HepG2 (cell line): ENCODE measurements around the gene TBC1D10B. TPM values are rescaled to one million over a fixed set of nuclear protein-coding genes. Genes with fewer than 3 reads are reported as not detected.

Experiments used
- ATAC-seq: fragments of 200-7000 bp; cut with Tn5 transposase; 3 replicates; pipeline ENCODE4 v1.9.1; 2020; ENCODE audit warnings: mild to moderate bottlenecking, moderate library complexity
- BruUV-seq: library from RNA; stranded (reverse); fragments of 400-500 nt; replicated peaks from 2 replicates; lab custom pipeline; 2021; lab: Mats Ljungman, UMichigan
- CTCF ChIA-PET: fragments of 300-600 bp; formaldehyde crosslinking; extraction: SDS; loops from one replicate; lab custom pipeline; 2021; ENCODE audit warnings: low total read pairs, inconsistent platforms, low intra/inter-chr PET ratio; lab: Yijun Ruan, JAX
- POLR2A ChIA-PET: fragments of 350-600 bp; sonication (Branson Sonifier 250); formaldehyde crosslinking; loops from one replicate; lab custom pipeline; 2020; ENCODE audit warnings: antibody characterized with exemption, inconsistent platforms; lab: Yijun Ruan, JAX
- DNase-seq: peaks from one replicate; pipeline ENCODE4 v3.0.0-alpha.2; 2015; ENCODE audit warnings: low spot score
- FAIRE-seq: peaks from 3 replicates; lab custom pipeline; 2011; peaks lifted over from hg19 to GRCh38; lab: Jason Lieb, UNC
- H2AFZ ChIP-seq: one replicate; pipeline ENCODE4 v1.6.1; 2011; ENCODE audit warnings: low read length, inconsistent platforms
- H3K27ac ChIP-seq: fragments of 300-600 bp; 3 replicates; pipeline ENCODE4 v1.8.0; 2011; ENCODE audit warnings: mixed run types, mild to moderate bottlenecking, mixed read lengths, low read length, inconsistent platforms; ENCODE audit not compliant: insufficient read depth; ENCODE audit errors: extremely low read length
- H3K27me3 ChIP-seq, 2 experiments: fragments of 200-600 bp in 1 of 2; 2 replicates in 1 of 2; 3 replicates in 1 of 2; pipeline versions ENCODE4 v1.6.0 to v1.8.0; 2011; ENCODE audit warnings: low read length in 2 of 2, mild to moderate bottlenecking in 2 of 2, moderate library complexity in 2 of 2, inconsistent platforms in 1 of 2; ENCODE audit not compliant: insufficient read depth in 2 of 2, control insufficient read depth in 1 of 2
- H3K36me3 ChIP-seq, 2 experiments: fragments of 200-600 bp in 1 of 2; replicated peaks in 1 of 2; 2 replicates in 1 of 2; 3 replicates in 1 of 2; pipeline versions ENCODE4 v1.5.1 to v1.8.0; 2011; ENCODE audit warnings: low read length in 2 of 2, inconsistent platforms in 1 of 2; ENCODE audit not compliant: insufficient read depth in 2 of 2, control insufficient read depth in 1 of 2
- H3K4me1 ChIP-seq: 2 replicates; pipeline ENCODE4 v1.5.1; 2012; ENCODE audit warnings: low read length, inconsistent platforms; ENCODE audit not compliant: insufficient read depth
- H3K4me2 ChIP-seq: 2 replicates; pipeline ENCODE4 v1.6.0; 2011; ENCODE audit warnings: low read depth, low read length, inconsistent platforms
- H3K4me3 ChIP-seq, 3 experiments: fragments of 200-600 bp in 1 of 3; sonication (generic), shearing (Covaris generic) in 1 of 3; replicated peaks in 1 of 3; 2 replicates each; pipeline ENCODE4 v1.5.1; 2011 to 2016; ENCODE audit warnings: low read length in 3 of 3, inconsistent platforms in 2 of 3, low read depth in 2 of 3, mild to moderate bottlenecking in 2 of 3, control low read depth in 1 of 3, mixed read lengths in 1 of 3; ENCODE audit not compliant: insufficient read depth in 1 of 3
- H3K79me2 ChIP-seq: one replicate; pipeline ENCODE4 v1.6.1; 2011; ENCODE audit warnings: low read length, inconsistent platforms; ENCODE audit not compliant: insufficient read depth
- H3K9ac ChIP-seq: 2 replicates; pipeline ENCODE4 v1.6.0; 2011; ENCODE audit warnings: mild to moderate bottlenecking, low read depth, low read length, inconsistent platforms; ENCODE audit not compliant: insufficient read depth
- H3K9me3 ChIP-seq: 2 replicates; pipeline ENCODE4 v1.5.1; 2012; ENCODE audit warnings: mild to moderate bottlenecking, low read length
- H4K20me1 ChIP-seq: 2 replicates; pipeline ENCODE4 v1.6.0; 2011; ENCODE audit warnings: inconsistent platforms, mild to moderate bottlenecking, low read length, moderate library complexity; ENCODE audit not compliant: insufficient read depth
- EP300 ChIP-seq, 3 experiments: sonication (generic) in 1 of 3; formaldehyde crosslinking in 1 of 3; IDR thresholded peaks; 2 replicates each; pipeline versions ENCODE4 v1.5.1 to v1.6.1; 2011 to 2020; ENCODE audit warnings: low read depth in 2 of 3, low read length in 2 of 3, borderline replicate concordance in 1 of 3, improper control_type of control experiment in 1 of 3, mild to moderate bottlenecking in 1 of 3, missing genetic modification reagents in 1 of 3, moderate library complexity in 1 of 3
- NCOA2 ChIP-seq: sonication (generic); formaldehyde crosslinking; IDR thresholded peaks from 2 replicates; pipeline ENCODE4 v1.8.0; 2022; ENCODE audit warnings: inconsistent platforms
- RBFOX2 ChIP-seq: fragments of 200-400 bp; formaldehyde crosslinking; IDR thresholded peaks from 2 replicates; pipeline ENCODE4 v1.6.1; 2017; ENCODE audit warnings: low read depth, mild to moderate bottlenecking, low read length
- SP2 ChIP-seq: sonication (generic); formaldehyde crosslinking; IDR thresholded peaks from 2 replicates; pipeline ENCODE4 v1.5.1; 2020; ENCODE audit warnings: mild to moderate bottlenecking, missing genetic modification reagents
- SP5 ChIP-seq: IDR thresholded peaks from 2 replicates; pipeline ENCODE4 v1.6.1; 2016; ENCODE audit warnings: low read depth, borderline replicate concordance
- ZBTB14 ChIP-seq: sonication (generic); formaldehyde crosslinking; IDR thresholded peaks from 2 replicates; pipeline ENCODE4 v1.4.0; 2020; ENCODE audit warnings: missing genetic modification reagents
- ZNF292 ChIP-seq: sonication (generic); formaldehyde crosslinking; IDR thresholded peaks from 2 replicates; pipeline ENCODE4 v1.8.1; 2022; ENCODE audit warnings: mild to moderate bottlenecking, low read depth, missing genetic modification reagents, borderline replicate concordance
- ZNF333 ChIP-seq: sonication (generic); formaldehyde crosslinking; IDR thresholded peaks from 2 replicates; pipeline ENCODE4 v1.4.0; 2020; ENCODE audit warnings: mild to moderate bottlenecking, missing genetic modification reagents, borderline replicate concordance
- ZNF441 ChIP-seq: sonication (generic); formaldehyde crosslinking; IDR thresholded peaks from 2 replicates; pipeline ENCODE4 v1.7.0; 2021; ENCODE audit warnings: missing genetic modification reagents, borderline replicate concordance
- ZNF746 ChIP-seq: sonication (generic); formaldehyde crosslinking; IDR thresholded peaks from 2 replicates; pipeline ENCODE4 v1.8.0; 2022; ENCODE audit warnings: mild to moderate bottlenecking, missing genetic modification reagents
- ZNF788 ChIP-seq: sonication (generic); formaldehyde crosslinking; IDR thresholded peaks from 2 replicates; pipeline ENCODE4 v1.5.0; 2020; ENCODE audit warnings: mild to moderate bottlenecking, missing genetic modification reagents, borderline replicate concordance
- ZNF83 ChIP-seq: sonication (generic); formaldehyde crosslinking; IDR thresholded peaks from 2 replicates; pipeline ENCODE4 v1.4.0; 2020; ENCODE audit warnings: missing genetic modification reagents, mild to moderate bottlenecking, borderline replicate concordance
- WGBS: methylation state at CpG from one replicate; pipeline ENCODE4 v1.1.6; 2017; ENCODE audit warnings: low lambda C conversion rate; 5-methylcytosine and 5-hydroxymethylcytosine counted together
- in situ Hi-C: cut with HindIII; loops from 2 replicates; pipeline ENCODE4 v1.10.0; 2017; ENCODE audit warnings: low pct_unique_long_range_greater_than_20kb; ENCODE audit not compliant: extremely low pct_ligation_motif_present
- intact Hi-C: fragments of 100-400 bp; cut with micrococcal nuclease; formaldehyde crosslinking; loops from one replicate; pipeline ENCODE4 v1.10.0; 2022; ENCODE audit not compliant: unreplicated experiment
- polyA plus RNA-seq, 8 experiments: library from polyadenylated mRNA; depleted of rRNA in 3 of 8; stranded (reverse) in 7 of 8; unstranded in 1 of 8; fragments of >200 nt; fragmentation: Illumina TruSeq in 4 of 8; extraction: Trizol in 4 of 8; gene quantifications; 2 replicates each; pipeline versions ENCODE4 v1.2.1 to v1.2.3, GENCODE V29; 2011 to 2016; ENCODE audit warnings: low read depth in 4 of 8, missing spikeins in 1 of 8, mixed read lengths in 1 of 8; ENCODE audit not compliant: insufficient read depth in 1 of 8
- total RNA-seq, 5 experiments: library from RNA; depleted of rRNA; stranded (reverse); fragments of >200 nt; fragmentation: Illumina TruSeq; extraction: Trizol; gene quantifications; 2 replicates each; pipeline ENCODE4 v1.2.3, GENCODE V29; 2016; ENCODE audit warnings: low read depth in 1 of 5
- TF ChIP-seq, protein P1 (sequence below): sonication (generic); formaldehyde crosslinking; IDR thresholded peaks from 2 replicates; pipeline ENCODE4 v1.4.0; 2020; ENCODE audit warnings: low read depth, mild to moderate bottlenecking, missing genetic modification reagents

TBC1D10B gene
- total and polyA plus RNA-seq, 2 of the 13 experiments (the other 11 are each of a cell fraction or from before 2014, with no cell fraction given) = 15.7 to 24.8 TPM

GRCh38 chr16:30371248-30371816, 1.0 kb upstream of the TBC1D10B start:
- Histone ChIP-seq H2AFZ (peak overlapping the region; percentile 73), H3K36me3 (no peaks in the 10 kb centered on the region), H3K27ac (peak overlapping the region; percentile 45), H3K4me3 (peak overlapping the region; percentile 57 to 74 (median 68)), H3K27me3 (no peaks in the 10 kb centered on the region; a peak in 1 of 5 replicates), H3K9me3 (no peaks in the 10 kb centered on the region), H3K4me1 (peaks cover 46% of the 10 kb centered on the region), H3K79me2 (peaks cover 32% of the 10 kb centered on the region), H4K20me1 (peaks cover 20% of the 10 kb centered on the region; the same call in 1 of the 2 replicates), H3K9ac (peak overlapping the region; percentile 59), H3K4me2 (peak overlapping the region; percentile 85)
- ChIA-PET CTCF (no interaction called here), POLR2A (interaction anchor here (0.7 to 4.7 kb wide), 21 partner anchors 9 to 376 kb away, joined by 3 to 94 read pairs (median 6); partner anchors contain the start of genes CD2BP2, DCTPP1, FBRS and PHKG2)
- TSS peak; percentile 82 for BruUV-seq
- 20% methylated on average over 11 of the region's 11 CpGs for WGBS
- FAIRE-seq (no peak), ATAC-seq (no peak), DNase-seq (no peak)
- intact Hi-C loops = loop anchor here (1.0 kb wide), 1 partner anchor 24 kb away; the partner anchor contains the start of gene ZNF48
- in situ Hi-C loops = no loop called here
- TF ChIP-seq ZNF292 (CRISPR knock-in tag) = 0 out of 2 replicates have a peak, but pooled peaks have one; percentile 24
- 0 out of 2 replicates have a peak, but pooled peaks have one; percentile 31 for TF ChIP-seq ZNF746
- no peak for TF ChIP-seq EP300 (IDR thresholded peaks at IDR 0.05; ENCODE audit: low read depth in 2 of 2, low read length in 2 of 2)
- no peak for TF ChIP-seq EP300 (CRISPR knock-in tag; IDR thresholded peaks at IDR 0.05; ENCODE audit: borderline replicate concordance)
- peak; percentile 7; the same call in 1 of the 2 replicates for TF ChIP-seq NCOA2 (CRISPR knock-in tag)
- no peak for TF ChIP-seq ZNF333 (CRISPR knock-in tag)
- TF ChIP-seq SP2 = no peak
- no peak for TF ChIP-seq SP5 (CRISPR knock-in tag)
- 0 out of 2 replicates have a peak, but pooled peaks have one; percentile 58 for TF ChIP-seq ZNF83
- 0 out of 2 replicates have a peak, but pooled peaks have one; percentile 27 for TF ChIP-seq ZNF441
- 0 out of 2 replicates have a peak, but pooled peaks have one; percentile 23 for TF ChIP-seq RBFOX2
- TF ChIP-seq, protein P1, sequence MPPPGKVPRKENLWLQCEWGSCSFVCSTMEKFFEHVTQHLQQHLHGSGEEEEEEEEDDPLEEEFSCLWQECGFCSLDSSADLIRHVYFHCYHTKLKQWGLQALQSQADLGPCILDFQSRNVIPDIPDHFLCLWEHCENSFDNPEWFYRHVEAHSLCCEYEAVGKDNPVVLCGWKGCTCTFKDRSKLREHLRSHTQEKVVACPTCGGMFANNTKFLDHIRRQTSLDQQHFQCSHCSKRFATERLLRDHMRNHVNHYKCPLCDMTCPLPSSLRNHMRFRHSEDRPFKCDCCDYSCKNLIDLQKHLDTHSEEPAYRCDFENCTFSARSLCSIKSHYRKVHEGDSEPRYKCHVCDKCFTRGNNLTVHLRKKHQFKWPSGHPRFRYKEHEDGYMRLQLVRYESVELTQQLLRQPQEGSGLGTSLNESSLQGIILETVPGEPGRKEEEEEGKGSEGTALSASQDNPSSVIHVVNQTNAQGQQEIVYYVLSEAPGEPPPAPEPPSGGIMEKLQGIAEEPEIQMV = no peak
- TF ChIP-seq ZBTB14 (CRISPR knock-in tag) = no peak
- TF ChIP-seq ZNF788 (CRISPR knock-in tag) = 0 out of 2 replicates have a peak, but pooled peaks have one; percentile 5
